GM18498 (cell line): ENCODE results near the gene INSR.

ENCODE experiments used
- ATAC-seq: cut with Tn5 transposase; IDR thresholded peaks from one replicate; pipeline ENCODE4 v1.9.1; 2021; ENCODE audit warnings: mild to moderate bottlenecking, moderate library complexity; ENCODE audit not compliant: unreplicated experiment

Gene INSR

DNA sequence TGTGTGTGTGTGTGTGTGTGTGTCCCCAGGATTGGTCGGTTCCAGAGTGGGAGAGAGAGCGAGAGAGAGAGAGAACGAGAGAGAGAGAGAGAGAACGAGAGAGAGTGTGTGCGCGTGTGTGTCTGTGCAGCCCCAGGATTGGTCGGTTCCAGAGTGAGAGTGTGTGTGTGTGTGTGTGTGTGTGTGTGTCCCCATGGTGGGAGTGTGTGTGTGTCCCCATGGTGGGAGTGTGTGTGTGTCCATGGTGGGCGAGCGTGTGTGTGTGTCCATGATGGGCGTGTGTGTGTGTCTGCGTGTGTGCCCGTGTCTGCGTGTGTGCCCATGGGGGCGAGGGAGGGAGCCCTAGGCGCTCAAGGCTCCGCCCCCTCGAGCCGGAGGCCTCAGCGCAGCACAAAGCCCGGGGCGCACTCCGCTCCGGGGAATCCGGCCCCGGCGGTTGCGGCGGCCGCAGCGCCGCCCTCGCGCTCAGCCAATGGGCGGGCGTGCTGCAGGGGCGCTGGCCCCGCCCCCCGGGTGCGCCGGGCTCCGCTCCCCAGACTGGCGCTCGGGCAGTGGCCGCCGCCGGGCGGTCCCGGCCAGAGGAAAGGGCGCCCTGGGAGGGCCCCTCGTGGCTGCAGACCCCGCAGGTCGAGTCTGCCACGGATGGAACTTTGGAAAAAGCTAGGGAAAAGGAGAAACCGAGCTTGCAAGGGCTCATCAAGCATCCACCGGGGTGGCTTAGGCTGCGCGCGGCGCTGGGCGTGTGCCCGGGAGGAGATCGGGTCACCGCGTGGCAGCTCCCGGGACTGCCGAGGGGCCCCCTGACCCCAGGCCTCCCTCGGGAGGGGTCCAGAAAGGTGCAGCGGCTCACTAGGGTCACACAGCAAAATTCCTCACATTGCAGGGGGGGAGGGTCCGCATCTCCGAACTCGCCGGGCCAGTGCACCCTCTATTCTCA, 96.2 kb downstream of the INSR start:
- ATAC-seq = peak; percentile 87

DNA sequence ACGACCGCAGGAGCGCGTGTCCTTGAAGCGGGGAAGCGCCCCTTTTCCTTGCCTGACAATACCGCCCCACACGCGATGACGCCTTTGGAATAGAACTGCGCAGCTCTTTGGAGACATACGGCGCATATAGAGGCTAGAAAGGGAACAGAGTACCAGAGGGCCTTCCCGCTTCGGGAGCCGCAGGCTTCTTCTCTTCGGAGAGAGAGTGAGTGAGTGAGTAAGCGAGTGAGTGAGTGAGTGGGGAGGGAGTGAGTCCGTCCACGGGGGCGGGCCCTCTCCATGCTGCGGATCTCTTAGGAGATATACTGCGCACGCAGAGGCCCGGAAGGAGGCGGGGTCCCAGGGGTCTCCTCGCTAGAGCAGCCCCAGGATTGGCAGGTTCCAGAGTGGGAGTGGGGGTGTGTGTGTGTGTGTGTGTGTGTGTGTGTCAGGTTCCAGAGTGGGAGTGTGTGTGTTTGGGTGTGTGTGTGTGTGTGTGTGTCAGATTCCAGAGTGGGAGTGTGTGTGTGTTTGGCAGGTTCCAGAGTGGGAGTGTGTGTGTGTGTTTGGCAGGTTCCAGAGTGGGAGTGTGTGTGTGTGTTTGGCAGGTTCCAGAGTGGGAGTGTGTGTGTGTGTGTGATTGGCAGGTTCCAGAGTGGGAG, 97.0 kb downstream of the INSR start:
- ATAC-seq = peak; percentile 59

DNA sequence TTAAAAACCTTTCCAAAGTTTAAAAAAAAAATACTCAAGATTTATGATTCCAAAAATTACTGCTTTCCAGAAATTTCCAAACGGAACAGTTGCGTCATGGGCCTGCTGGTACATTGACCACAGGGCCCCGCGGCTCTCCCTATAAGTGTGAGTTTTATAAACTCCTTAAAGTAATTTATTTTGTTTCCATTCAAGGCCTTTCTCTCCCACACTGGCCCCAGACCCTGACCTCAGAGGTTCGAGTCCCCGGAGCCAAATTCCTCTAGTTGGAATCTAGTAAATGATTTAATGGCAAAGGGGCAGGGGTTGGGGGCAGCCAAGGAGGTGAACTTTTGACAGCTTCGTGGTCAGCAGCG, 97.5 kb downstream of the INSR start:
- no peak for ATAC-seq

DNA sequence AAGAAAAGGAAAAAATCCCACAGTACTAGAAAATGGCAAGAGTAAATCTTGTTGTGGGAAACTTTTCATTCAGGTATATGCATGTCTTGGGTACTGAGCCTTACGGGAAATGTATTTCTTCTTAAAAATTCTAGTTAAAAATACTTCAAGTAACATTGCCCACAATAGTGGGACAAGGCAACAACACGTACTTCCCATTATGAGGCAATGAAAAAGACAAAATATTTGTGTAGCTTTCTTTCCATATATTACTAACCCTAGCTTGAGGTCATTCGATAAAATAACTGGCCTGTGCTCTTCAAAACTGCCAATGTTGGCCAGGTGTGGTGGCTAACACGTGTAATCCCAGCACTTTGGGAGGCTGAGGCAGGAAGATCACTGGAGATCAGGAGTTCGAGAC, 99.2 kb downstream of the INSR start:
- ATAC-seq = no peak

DNA sequence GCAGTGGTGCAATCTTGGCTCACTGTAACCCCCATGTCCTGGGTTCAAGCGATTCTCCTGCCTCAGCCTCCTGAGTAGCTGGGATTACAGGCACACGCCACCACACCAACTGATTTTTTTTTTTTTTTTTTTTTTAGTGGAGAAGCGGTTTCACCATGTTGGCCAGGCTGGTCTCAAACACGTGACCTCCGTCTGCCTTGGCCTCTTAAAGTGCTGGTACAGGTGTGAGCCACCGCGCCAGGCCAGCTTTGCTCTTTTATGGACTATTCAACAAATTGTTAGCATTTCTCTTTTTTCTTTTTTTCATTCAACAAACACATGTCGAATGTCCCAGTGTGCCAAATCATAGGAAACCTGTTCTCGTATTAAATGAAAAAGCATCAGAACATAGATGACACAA, 99.6 kb downstream of the INSR start:
- ATAC-seq = no peak

DNA sequence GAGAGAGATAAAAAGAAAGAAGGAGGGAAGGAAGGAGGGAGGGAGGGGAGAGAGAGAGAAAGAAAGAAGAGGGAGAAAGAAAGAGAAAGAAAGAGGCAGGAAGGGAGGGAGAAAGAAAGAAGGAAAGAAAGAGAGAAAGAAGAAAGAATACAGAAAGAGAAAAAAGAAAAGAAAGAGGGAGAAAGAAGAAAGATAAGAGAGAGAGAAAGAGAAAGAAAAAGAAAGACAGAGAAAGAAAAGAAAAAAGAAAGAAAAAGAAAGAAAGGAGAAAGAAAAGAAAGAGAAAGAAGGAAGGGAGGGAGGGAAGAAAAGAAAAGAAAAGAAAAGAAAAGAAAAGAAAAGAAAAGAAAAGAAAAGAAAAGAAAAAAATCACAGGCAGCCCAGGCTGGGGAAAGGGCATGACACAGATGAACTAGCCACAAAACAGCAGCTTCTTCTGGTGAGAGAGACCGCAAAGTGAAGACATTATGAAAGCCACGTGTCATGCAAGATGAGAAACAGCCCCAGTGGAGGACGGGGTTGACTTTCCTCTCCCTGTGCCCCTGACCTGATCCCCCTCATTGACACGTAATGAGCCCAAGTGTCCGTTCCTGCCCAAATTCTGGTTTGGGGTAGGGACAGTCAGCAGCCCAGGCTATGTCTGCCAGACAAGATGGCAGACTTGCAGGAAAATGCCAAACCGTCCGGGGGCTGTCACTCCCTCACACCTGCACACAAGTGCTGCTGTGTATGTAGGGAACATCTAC, 102.1 kb downstream of the INSR start:
- ATAC-seq = no peak

DNA sequence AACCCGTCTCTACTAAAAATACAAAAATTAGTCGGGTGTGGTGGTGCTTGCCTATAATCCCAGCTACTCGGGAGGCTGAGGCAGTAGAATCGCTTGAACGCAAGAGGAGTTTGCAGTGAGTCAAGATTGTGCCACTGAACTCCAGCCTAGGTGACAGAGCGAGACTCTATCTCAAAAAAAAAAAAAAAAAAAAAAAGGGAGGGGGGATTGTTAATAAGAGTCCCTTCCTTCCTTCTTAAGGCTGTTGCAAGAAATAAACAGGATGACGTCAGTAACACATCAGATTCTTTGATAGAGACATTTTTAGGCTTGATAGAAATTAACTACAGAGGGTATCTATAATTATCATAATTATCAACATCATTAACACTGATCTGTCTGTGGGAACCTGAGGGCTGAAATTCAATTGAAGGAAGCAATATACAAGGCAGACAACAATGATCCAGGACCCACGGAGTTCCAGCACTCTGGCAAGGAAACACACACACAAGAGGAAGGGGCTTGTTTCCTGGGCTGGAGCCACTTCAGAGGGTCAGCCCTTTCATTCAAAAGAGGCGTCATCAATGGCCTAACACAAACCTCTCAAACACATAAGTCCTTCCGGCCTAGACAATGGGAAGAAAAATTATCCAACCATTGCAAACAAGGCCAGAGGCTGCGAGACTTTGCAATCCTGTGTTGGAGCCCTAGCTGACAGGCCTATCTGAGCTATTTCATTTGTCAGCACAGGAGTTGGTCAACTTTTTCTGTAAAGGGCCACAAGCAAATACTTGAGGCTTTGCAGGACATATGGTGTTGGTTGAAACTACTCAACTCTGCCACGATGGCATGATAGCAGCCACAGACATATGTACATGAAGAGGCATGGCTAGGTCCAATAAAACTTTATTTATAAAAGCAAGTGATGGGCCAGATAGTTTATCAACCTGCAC, 105.2 kb downstream of the INSR start:
- ATAC-seq = no peak

DNA sequence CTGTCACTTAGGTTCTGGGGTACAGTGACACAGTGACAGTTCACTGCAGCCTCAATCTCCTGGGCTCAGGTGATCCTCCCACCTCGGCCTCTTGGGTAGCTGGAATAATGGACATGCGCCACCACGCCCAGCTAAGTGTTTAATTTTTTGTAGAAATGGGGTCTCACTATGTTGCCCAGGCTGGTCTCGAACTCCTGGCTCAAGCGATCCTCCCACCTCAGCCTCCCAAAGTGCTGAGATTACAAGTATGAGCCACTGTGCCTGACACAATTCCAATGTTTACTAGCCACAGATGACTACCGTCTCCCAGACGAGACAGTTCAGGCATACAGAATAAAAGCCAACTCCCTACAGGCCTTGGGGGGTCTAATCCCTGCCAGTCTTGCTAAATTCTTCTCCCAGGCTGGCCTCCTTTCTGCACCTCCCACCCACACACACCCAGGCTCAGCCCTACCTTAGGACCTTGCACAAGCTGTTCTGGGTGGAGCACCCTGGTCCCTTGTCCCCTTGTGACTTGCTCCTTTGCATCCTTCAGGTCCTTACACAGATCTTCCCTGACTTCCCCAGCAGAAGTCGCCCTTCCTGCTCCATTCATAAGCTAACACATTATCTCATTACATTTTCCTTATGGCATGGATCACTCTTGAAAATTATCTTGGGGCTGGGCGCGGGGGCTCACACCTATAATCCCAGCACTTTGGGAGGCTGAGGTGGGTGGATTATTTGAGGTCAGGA, 106.4 kb downstream of the INSR start:
- ATAC-seq = no peak

DNA sequence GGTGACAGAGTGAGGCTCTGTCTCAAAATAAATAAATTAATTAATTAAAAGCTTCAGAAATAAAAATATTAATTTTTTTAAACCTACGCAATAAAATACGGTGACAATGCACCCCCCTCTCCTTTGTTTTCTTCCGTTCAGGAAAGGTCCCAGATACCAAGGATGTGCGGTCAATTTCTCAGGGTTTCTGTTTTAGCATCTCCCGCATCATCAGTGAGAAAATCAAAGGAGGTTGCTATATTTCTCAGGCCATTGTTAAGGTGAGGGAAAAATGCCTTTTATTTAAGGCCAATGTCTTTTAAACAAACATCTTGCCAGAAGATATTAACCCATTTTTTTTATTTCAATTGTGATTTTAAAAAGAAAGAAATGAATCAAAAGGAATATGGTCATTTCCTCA, 111.7 kb downstream of the INSR start:
- ATAC-seq = no peak

DNA sequence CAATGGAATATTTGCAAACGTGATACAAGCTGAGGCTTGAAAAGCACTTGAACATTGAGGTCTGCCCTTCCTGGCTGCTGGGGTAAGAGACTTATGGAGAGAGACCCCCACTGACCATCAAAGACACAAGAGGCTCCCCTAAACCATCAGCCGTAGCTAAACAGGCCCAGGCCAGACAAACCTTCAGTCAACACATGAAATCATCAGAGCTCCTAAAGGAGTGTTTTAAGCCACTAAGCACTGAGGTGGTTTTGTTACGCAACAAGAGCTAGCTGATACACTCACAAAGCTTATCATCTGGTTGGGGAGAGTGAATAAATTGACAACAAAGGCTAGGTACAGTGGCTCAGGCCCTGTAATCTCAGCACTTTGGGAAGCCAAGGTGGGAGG, 114.3 kb downstream of the INSR start:
- ATAC-seq = no peak

DNA sequence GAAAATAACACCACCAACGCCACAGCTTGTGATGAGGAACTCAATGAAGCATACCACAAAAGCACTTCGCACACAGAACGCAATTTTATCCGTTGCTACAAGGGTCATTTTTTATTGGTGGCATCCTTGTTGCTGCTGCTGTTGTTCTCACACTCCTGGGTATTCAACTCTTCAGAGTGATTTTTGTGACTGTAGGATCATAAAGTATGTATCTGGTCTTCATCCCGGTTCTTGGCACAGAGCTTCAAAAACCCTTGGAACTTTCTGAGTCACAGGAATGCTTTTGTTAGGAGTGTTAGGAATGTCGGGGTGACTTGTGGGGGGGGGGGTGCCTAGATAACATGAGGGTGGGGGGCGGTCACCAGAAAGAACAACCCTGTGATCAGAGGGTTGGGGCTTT, 116.3 kb downstream of the INSR start:
- no peak for ATAC-seq

DNA sequence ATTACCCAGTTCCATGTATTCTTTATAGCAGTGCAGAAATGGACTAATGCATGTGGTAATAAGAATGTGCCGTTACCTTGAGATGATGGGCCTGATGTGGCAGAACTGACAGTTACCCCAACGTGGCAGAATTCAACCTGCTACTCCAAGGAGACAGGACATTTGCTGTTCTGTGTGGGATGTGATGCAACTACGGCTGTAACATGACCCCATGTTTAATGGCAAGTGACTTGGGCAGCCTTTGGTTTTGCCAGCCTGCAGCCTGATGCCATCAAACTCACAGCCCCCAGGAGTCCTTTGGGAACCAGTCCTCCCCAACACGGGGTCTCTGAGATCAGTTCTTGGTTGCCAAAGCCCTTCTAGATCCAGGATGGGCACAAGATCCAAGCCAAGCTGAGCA, 117.4 kb downstream of the INSR start:
- no peak for ATAC-seq

DNA sequence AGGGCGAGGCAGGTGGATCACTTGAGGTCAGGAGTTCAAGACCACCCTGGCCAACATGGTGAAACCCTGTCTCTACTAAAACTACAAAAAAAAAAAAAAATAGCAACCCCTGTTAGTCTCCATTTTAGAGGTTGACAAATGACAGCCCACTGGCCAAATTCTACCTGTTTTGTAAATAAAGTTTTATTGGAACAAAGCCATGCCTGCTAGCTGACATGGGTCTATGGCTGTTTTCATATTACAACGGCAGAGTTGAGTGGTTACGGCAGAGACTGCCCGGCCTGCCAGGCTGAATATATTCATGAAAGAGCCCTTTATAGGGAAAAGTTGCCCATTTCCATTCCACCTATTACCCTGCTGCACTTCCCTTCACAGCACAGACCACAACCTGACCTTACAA, 121.4 kb downstream of the INSR start:
- ATAC-seq = no peak

DNA sequence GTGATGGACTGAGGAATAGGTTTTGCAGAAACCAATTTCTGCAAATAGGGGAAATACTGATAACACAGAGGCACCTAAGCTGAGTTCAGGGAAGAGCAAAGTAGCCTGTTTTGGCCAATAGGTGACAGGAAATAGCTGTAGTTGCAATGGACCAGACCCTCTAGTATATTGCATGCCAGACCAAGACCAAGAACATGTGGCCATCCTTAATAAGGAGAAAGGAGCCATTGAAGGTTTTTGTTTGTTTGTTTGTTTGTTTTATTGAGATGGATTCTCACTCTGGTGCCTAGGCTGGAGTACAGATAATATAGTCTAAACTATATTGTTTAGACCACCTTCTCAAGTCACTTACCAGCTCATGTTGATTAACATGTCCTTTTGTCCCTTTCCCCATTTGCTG, 123.2 kb downstream of the INSR start:
- no peak for ATAC-seq

DNA sequence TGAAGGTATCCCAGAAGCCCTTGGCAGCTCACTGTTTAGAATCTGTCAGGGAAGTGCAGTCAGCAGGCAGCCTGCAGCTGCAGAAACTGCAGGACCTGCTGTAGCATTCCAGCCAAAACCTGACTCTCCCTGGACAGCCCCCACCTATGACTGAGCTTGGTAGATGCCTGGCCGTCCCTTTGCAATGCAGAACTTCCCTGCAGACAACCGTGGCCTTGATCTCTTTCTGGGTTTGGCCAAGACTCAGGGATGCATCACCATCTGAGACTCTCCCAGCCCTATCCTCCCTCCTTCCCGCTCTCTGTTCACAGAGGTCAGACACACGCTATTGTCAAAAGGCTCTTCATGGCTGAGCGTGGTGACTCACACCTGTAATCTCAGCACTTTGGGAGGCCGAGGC, 125.3 kb downstream of the INSR start:
- no peak for ATAC-seq

DNA sequence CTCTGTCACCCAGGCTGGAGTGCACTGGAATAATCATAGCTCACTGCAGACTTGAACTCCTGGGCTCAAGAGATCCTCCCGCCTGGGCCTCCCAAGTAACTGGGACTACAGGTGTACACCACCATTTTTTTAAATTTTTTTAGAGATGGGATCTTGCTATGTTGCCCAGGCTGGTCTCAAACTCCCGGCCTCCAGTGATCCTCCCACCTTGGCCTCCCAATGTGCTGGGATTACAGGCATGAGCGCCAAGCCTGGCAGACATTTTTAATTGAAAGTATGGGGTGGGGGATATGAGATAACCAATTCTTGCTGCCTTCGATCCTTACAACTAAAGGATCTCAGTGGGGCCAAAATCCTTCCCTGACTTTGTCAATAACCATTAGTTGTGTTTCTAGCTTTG, 132.9 kb downstream of the INSR start:
- no peak for ATAC-seq

DNA sequence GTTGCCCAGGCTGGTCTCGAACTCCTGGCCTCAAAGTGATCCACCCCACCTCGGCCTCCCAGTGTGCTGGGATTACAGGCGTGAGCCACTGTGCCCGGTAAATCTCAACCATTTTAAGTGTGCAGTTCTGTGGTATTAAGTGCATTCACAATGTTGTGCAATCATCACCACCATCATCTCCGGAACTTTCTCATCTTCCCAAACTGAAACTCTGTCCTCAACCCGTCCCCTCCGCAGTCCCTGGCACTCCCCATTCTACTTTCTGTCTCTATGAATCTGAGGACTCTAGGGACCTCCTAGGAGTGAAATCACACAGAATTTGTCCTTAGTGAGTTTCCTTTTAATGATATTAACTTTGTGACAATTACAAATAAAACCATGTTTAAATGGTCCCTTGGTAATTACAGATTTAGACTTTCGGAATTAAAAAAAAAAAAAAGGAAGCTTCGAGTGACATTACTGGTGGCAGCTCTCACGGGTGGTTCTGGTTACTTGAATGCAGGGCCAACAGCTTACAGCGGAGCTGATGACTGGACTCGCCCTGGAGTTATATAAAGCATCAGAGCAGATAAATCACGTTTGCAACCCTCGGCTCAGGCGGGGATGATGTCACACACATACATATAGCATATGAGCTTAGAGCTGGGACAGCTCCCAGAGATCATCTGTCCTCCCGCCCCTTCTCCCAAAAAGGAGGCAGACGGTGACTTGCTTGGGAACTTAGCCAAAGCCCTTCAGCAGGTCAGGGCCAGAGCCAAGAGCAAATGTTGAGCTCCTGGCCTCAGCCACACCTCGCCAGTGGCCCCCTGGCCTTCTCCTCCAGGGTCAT, 134.9 kb downstream of the INSR start:
- ATAC-seq = no peak

DNA sequence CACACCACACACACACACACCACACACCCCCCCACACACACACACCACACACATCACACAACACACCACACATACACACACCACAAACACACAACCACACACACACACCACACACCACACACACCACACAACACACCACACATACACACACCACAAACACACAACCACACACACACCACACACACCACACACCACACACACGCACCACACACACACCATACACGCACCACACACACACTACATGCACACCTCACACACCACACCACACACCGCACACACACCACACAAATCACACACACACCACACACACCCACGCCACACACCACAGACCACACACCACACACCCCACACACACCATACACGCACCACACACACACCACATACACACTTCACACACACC, 141.2 kb downstream of the INSR start:
- no peak for ATAC-seq

DNA sequence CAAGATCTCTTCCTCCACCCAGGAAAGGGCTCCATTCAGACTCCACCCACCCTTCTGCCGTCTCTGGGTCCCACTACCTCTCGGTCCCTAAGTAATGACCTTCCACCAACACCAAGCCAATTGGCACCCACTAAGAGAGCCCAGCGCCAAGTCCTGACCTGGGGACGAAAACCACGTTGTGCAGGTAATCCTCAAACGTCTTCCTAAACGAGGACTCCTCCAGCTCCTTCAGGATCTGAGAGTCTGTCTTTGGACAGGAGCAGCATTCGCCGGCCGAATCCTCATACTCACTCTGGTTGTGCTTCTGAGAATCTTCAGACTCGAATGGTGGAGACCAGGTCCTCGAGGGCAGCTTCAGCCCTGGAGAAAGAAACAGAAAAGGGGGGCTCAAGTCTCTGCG, 141.6 kb downstream of the INSR start:
- ATAC-seq = no peak
